K562 (cell line): ENCODE data around the gene ILK. TPM values are rescaled to one million over a fixed set of nuclear protein-coding genes. Genes with fewer than 3 reads are reported as not detected.

Experiments
- ETS2 ChIP-seq: IDR thresholded peaks from 2 replicates; pipeline ENCODE4 v1.6.1; 2016; ENCODE audit warnings: borderline replicate concordance, missing genetic modification characterization, mild to moderate bottlenecking, moderate library complexity, missing compliant biosample characterization; ENCODE audit not compliant: poor library complexity, severe bottlenecking
- FOXP1 ChIP-seq: sonication (generic); formaldehyde crosslinking; IDR thresholded peaks from 2 replicates; pipeline ENCODE4 v1.8.0; 2022; ENCODE audit warnings: mild to moderate bottlenecking, missing genetic modification reagents
- GTF2E2 ChIP-seq: fragments of 200-800 bp; sonication (Bioruptor generic); IDR thresholded peaks from 2 replicates; pipeline ENCODE4 v1.6.1; 2016; ENCODE audit warnings: missing genetic modification characterization, missing compliant biosample characterization
- HNRNPH1 ChIP-seq: fragments of 200-400 bp; formaldehyde crosslinking; optimal IDR thresholded peaks from 2 replicates; pipeline ENCODE3; 2017; ENCODE audit warnings: low read depth, mild to moderate bottlenecking, low read length, moderate library complexity
- KDM2B ChIP-seq: fragments of 250-450 bp; sonication (Bioruptor Pico); IDR thresholded peaks from 2 replicates; pipeline ENCODE4 v1.8.0; 2021; ENCODE audit warnings: mild to moderate bottlenecking, moderate library complexity
- NR2C2 ChIP-seq, 2 experiments: fragments of 200-800 bp in 1 of 2; sonication (Bioruptor generic) in 1 of 2; sonication (generic) in 1 of 2; formaldehyde crosslinking in 1 of 2; IDR thresholded peaks; 2 replicates each; pipeline versions ENCODE4 v1.6.1 to v1.8.0; 2016 to 2022; ENCODE audit warnings: mild to moderate bottlenecking in 1 of 2, missing compliant biosample characterization in 1 of 2, missing genetic modification characterization in 1 of 2, missing genetic modification reagents in 1 of 2
- NUFIP1 ChIP-seq: fragments of 450-650 bp; IDR thresholded peaks from 2 replicates; pipeline ENCODE4 v1.6.1; 2018; ENCODE audit not compliant: partially characterized antibody
- POLR3G ChIP-seq: IDR thresholded peaks from 2 replicates; pipeline ENCODE4 v1.6.1; 2011; ENCODE audit not compliant: insufficient read length, insufficient replicate concordance; ENCODE audit errors: extremely low read depth
- SMAD4 ChIP-seq: fragments of 250-450 bp; sonication (Bioruptor Pico); conservative IDR thresholded peaks from 2 replicates; pipeline ENCODE4 v1.8.0; 2021; ENCODE audit warnings: inconsistent platforms, mild to moderate bottlenecking, moderate library complexity
- SP1 ChIP-seq: sonication (generic); formaldehyde crosslinking; IDR thresholded peaks from 2 replicates; pipeline ENCODE4 v1.8.1; 2022; ENCODE audit warnings: mild to moderate bottlenecking, missing genetic modification reagents
- SUPT5H ChIP-seq: fragments of 450-650 bp; IDR thresholded peaks from 2 replicates; pipeline ENCODE4 v1.6.1; 2016
- ZNF23 ChIP-seq: fragments of 250-450 bp; sonication (Bioruptor Pico); IDR thresholded peaks from 2 replicates; pipeline ENCODE4 v1.4.0; 2020; ENCODE audit warnings: mild to moderate bottlenecking
- ZNF347 ChIP-seq: fragments of 450-650 bp; formaldehyde crosslinking; IDR thresholded peaks from 2 replicates; pipeline ENCODE4 v1.4.0; 2020; ENCODE audit warnings: low read depth, mild to moderate bottlenecking, moderate library complexity
- polyA plus RNA-seq, 8 experiments: library from polyadenylated mRNA; depleted of rRNA in 4 of 8; stranded (reverse) in 5 of 8; unstranded in 3 of 8; fragments of >200 nt; fragmentation: Nextera tagmentation in 2 of 8; fragmentation: Illumina TruSeq in 1 of 8; extraction: Ambion mirVana in 2 of 8; extraction: Trizol in 1 of 8; gene quantifications; 2 replicates each; pipeline versions ENCODE4 v1.2.1 to v1.2.3, GENCODE V29; 2011 to 2014; ENCODE audit warnings: inconsistent platforms in 1 of 8, missing spikeins in 1 of 8
- total RNA-seq, 7 experiments: library from RNA; depleted of rRNA in 6 of 7; stranded (reverse); fragments of >200 nt in 6 of 7; fragmentation: Illumina TruSeq in 2 of 7; extraction: Trizol in 2 of 7; gene quantifications; 2 replicates each; pipeline versions ENCODE4 v1.2.1 to v1.2.3, GENCODE V29; 2011 to 2021; ENCODE audit warnings: low replicate concordance in 1 of 7

Gene ILK
- total and polyA plus RNA-seq, 9 of the 15 experiments (the other 6 are each of a cell fraction or from before 2014, with no cell fraction given) = 43.3 to 95.9 (median 58.9) TPM

GRCh38 chr11:6607190-6607795 is 3.7 kb downstream of the ILK start (continued):
- TF ChIP-seq FOXP1 (CRISPR knock-in tag) (0 out of 2 replicates have a peak, but pooled peaks have one; percentile 25), POLR3G (no peak), SP1 (CRISPR knock-in tag) (0 out of 2 replicates have a peak, but pooled peaks have one; percentile 12), NR2C2 (CRISPR knock-in tag; IDR thresholded peaks at IDR 0.05) (no peak), NR2C2 (tag; IDR thresholded peaks at IDR 0.05) (peak; percentile 44; the same call in 1 of the 2 replicates), KDM2B (CRISPR knock-in tag) (no peak), ZNF23 (CRISPR knock-in tag) (no peak), ETS2 (tag) (no peak), ZNF347 (CRISPR knock-in tag) (no peak), HNRNPH1 (no peak), GTF2E2 (tag) (0 out of 2 replicates have a peak, but pooled peaks have one; percentile 27), SMAD4 (CRISPR knock-in tag) (no peak), SUPT5H (no peak; the same call in 1 of the 2 replicates), NUFIP1 (peak; percentile 40)
